CD8-positive, alpha-beta memory T cell (primary cell): ENCODE measurements around the gene IFNL4. TPM values are rescaled to one million over a fixed set of nuclear protein-coding genes. Genes with fewer than 3 reads are reported as not detected.

ENCODE experiments used
- CTCF ChIA-PET: fragments of 350-600 bp; sonication (Branson Sonifier 250); formaldehyde crosslinking; loops from one replicate; lab custom pipeline; 2021; ENCODE audit warnings: antibody characterized with exemption; lab: Charles Lee
- POLR2A ChIA-PET: fragments of 350-600 bp; sonication (Branson Sonifier 250); formaldehyde crosslinking; loops from one replicate; lab custom pipeline; 2021; ENCODE audit warnings: antibody characterized with exemption; lab: Charles Lee
- DNase-seq, 5 donors: peaks; one replicate each; pipeline versions ENCODE4 v3.0.0 to v3.0.0-alpha.2; 2020 to 2022; ENCODE audit warnings: mixed read lengths in 1 of 5
- H3K27ac ChIP-seq: one replicate; pipeline ENCODE4 v1.7.0; 2013; ENCODE audit warnings: low read depth, mild to moderate bottlenecking, low read length, moderate library complexity
- H3K27me3 ChIP-seq: 2 replicates; pipeline ENCODE4 v1.7.0; 2013; ENCODE audit warnings: low read length, mild to moderate bottlenecking; ENCODE audit not compliant: insufficient read depth, poor library complexity, severe bottlenecking
- H3K36me3 ChIP-seq: 2 replicates; pipeline ENCODE4 v1.7.0; 2013; ENCODE audit warnings: mild to moderate bottlenecking, low read length, moderate library complexity; ENCODE audit not compliant: insufficient read depth
- H3K4me1 ChIP-seq: 2 replicates; pipeline ENCODE4 v1.7.0; 2013; ENCODE audit warnings: mild to moderate bottlenecking, low read length, moderate library complexity; ENCODE audit not compliant: insufficient read depth
- H3K4me3 ChIP-seq: 2 replicates; pipeline ENCODE4 v1.7.0; 2013; ENCODE audit warnings: mild to moderate bottlenecking, low read length
- H3K9me3 ChIP-seq: 2 replicates; pipeline ENCODE4 v1.7.0; 2013; ENCODE audit warnings: mild to moderate bottlenecking, low read length
- H3K27ac Mint-ChIP-seq, 8 donors: one replicate each; pipeline ENCODE4 v1.8.0; 2020 to 2021; ENCODE audit warnings: mixed read lengths in 8 of 8, mild to moderate bottlenecking in 6 of 8, inconsistent platforms in 3 of 8, moderate library complexity in 3 of 8
- H3K27me3 Mint-ChIP-seq, 2 donors: one replicate each; pipeline ENCODE4 v1.8.0; 2020 to 2021; ENCODE audit warnings: mixed read lengths in 2 of 2, mild to moderate bottlenecking in 1 of 2, moderate library complexity in 1 of 2
- H3K36me3 Mint-ChIP-seq, 3 donors: one replicate each; pipeline ENCODE4 v1.8.0; 2020 to 2021; ENCODE audit warnings: mixed read lengths in 3 of 3, inconsistent platforms in 1 of 3, mild to moderate bottlenecking in 1 of 3
- H3K4me1 Mint-ChIP-seq, 3 donors: one replicate each; pipeline ENCODE4 v1.8.0; 2020 to 2021; ENCODE audit warnings: mixed read lengths in 3 of 3, inconsistent platforms in 1 of 3, mild to moderate bottlenecking in 1 of 3
- H3K4me3 Mint-ChIP-seq, 7 donors: one replicate each; pipeline ENCODE4 v1.8.0; 2020 to 2021; ENCODE audit warnings: mixed read lengths in 7 of 7, mild to moderate bottlenecking in 6 of 7, moderate library complexity in 4 of 7, inconsistent platforms in 2 of 7
- H3K9me3 Mint-ChIP-seq, 5 donors: one replicate each; pipeline ENCODE4 v1.8.0; 2020 to 2022; ENCODE audit warnings: mixed read lengths in 5 of 5, mild to moderate bottlenecking in 3 of 5, moderate library complexity in 2 of 5, inconsistent platforms in 1 of 5
- polyA plus RNA-seq: library from polyadenylated mRNA; unstranded; fragments of 300-500 nt; fragmentation: Illumina TruSeq; gene quantifications from one replicate; pipeline ENCODE4 v1.2.3, GENCODE V29; 2021
- total RNA-seq, 2 experiments: library from RNA; stranded (reverse); gene quantifications; one replicate each; pipeline ENCODE4 v1.2.3, GENCODE V29; 2021

Gene IFNL4
- under 1 TPM in 1 of 2 experiments, not detected in 1; 0.31 TPM for total RNA-seq
- not detected for polyA plus RNA-seq

GRCh38 chr19:39248806-39249205, at the start of gene IFNL4:
Gene IFNL4 (minus strand): TSS chr19:39248856.
- no peak for DNase-seq
- Histone ChIP-seq H3K27me3 (no peaks in the 10 kb centered on the region), H3K36me3 (no peaks in the 10 kb centered on the region), H3K27ac (no peak within 1 kb of the TSS), H3K4me3 (no peak within 1 kb of the TSS), H3K9me3 (no peaks in the 10 kb centered on the region), H3K4me1 (no peaks in the 10 kb centered on the region)
- POLR2A ChIA-PET, result no interaction called here
- peaks cover 4 to 8% of the 10 kb centered on the region in 2 donors for H3K27me3 Mint-ChIP-seq
- H3K4me3 Mint-ChIP-seq, result peak within 1 kb of the TSS in 4 of 7 donors; percentile 15 to 74 (median 36)
- peaks cover 0 to 11% (median 5%) of the 10 kb centered on the region in 3 donors for H3K4me1 Mint-ChIP-seq
- no peaks in the 10 kb centered on the region for H3K9me3 Mint-ChIP-seq
- CTCF ChIA-PET, result no interaction called here
- H3K27ac Mint-ChIP-seq, result no peak within 1 kb of the TSS
- H3K36me3 Mint-ChIP-seq, result peaks cover 0 to 1% (median 0%) of the 10 kb centered on the region in 3 donors

GRCh38 chr19:39297931-39298634, 49.4 kb upstream of the IFNL4 start:
- H3K27me3 ChIP-seq, result no peaks in the 10 kb centered on the region
- no peaks in the 10 kb centered on the region for H3K9me3 Mint-ChIP-seq

GRCh38 chr19:39296906-39297305, 48.2 kb upstream of the IFNL4 start:
- no peaks in the 10 kb centered on the region for H3K27me3 Mint-ChIP-seq
- H3K4me3 ChIP-seq, result no peak overlapping the region
- peak overlapping the region in 6 of 8 donors; percentile 49 to 79 (median 74) for H3K27ac Mint-ChIP-seq
- H3K27ac ChIP-seq, result no peak overlapping the region
- peaks cover 28 to 41% (median 30%) of the 10 kb centered on the region in 3 donors for H3K4me1 Mint-ChIP-seq
- no peaks in the 10 kb centered on the region for H3K9me3 ChIP-seq
- POLR2A ChIA-PET, result interaction anchor here (0.6 to 1.1 kb wide), 3 partner anchors 13 to 101 kb away, joined by 3 to 8 read pairs (median 3); partner anchors contain the start of gene SAMD4B
- CTCF ChIA-PET, result interaction anchor here (1.3 kb wide), 1 partner anchor 31 kb away, joined by 4 read pairs; no protein-coding TSS in a partner anchor
- H3K27me3 ChIP-seq, result no peaks in the 10 kb centered on the region
- no peaks in the 10 kb centered on the region for H3K36me3 ChIP-seq
- H3K4me3 Mint-ChIP-seq, result peak overlapping the region in 6 of 7 donors; percentile 24 to 71 (median 54)
- peak in 1 of 5 donors; percentile 19 for DNase-seq
- peaks cover 0 to 1% (median 0%) of the 10 kb centered on the region in 3 donors for H3K36me3 Mint-ChIP-seq
- H3K4me1 ChIP-seq, result peaks cover 19% of the 10 kb centered on the region
- H3K9me3 Mint-ChIP-seq, result no peaks in the 10 kb centered on the region

More at GRCh38 chr19:39297931-39298634, 49.4 kb upstream of the IFNL4 start:
- peak; percentile 34 to 85 (median 61) for DNase-seq
- H3K27me3 Mint-ChIP-seq, result no peaks in the 10 kb centered on the region
- Histone ChIP-seq H3K9me3 (no peaks in the 10 kb centered on the region), H3K27ac (peak overlapping the region; percentile 21), H3K4me1 (peaks cover 19% of the 10 kb centered on the region), H3K4me3 (peak overlapping the region; percentile 36), H3K36me3 (no peaks in the 10 kb centered on the region)
- peaks cover 0 to 1% (median 0%) of the 10 kb centered on the region in 3 donors for H3K36me3 Mint-ChIP-seq
- peaks cover 28 to 41% (median 30%) of the 10 kb centered on the region in 3 donors for H3K4me1 Mint-ChIP-seq
- peak overlapping the region; percentile 18 to 97 (median 89) for H3K27ac Mint-ChIP-seq
- H3K4me3 Mint-ChIP-seq, result peak overlapping the region; percentile 68 to 89 (median 86)
- POLR2A ChIA-PET, result interaction anchor here (1.0 kb wide), 1 partner anchor 100 kb away, joined by 3 read pairs; no protein-coding TSS in a partner anchor
- CTCF ChIA-PET, result interaction anchor here (1.5 kb wide), 1 partner anchor 32 kb away, joined by 4 read pairs; no protein-coding TSS in a partner anchor

- ChIA-PET CTCF (interaction anchor here (1.3 kb wide), 1 partner anchor 32 kb away, joined by 4 read pairs; no protein-coding TSS in a partner anchor), POLR2A (interaction anchor here (1.1 kb wide), 1 partner anchor 46 kb away, joined by 3 read pairs; the partner anchor contains the start of gene SAMD4B)
- H3K27ac Mint-ChIP-seq, result peak within 1 kb of the TSS in 7 of 8 donors; percentile 47 to 86 (median 74)
Observed at GRCh38 chr19:39296055-39296645, 47.5 kb upstream of the IFNL4 start, which contains the start of gene IFNL1. Gene IFNL1 (plus strand): TSS chr19:39296407. CDS start chr19:39296422, 15 bp downstream.

GRCh38 chr19:39293394-39293793, 44.7 kb upstream of the IFNL4 start:
- H3K27ac Mint-ChIP-seq, result peak overlapping the region in 1 of 8 donors; percentile 30
- CTCF ChIA-PET, result interaction anchor here (0.7 kb wide), 1 partner anchor 11 kb away, joined by 3 read pairs; no protein-coding TSS in a partner anchor
- peaks cover 0 to 1% (median 0%) of the 10 kb centered on the region in 3 donors for H3K36me3 Mint-ChIP-seq
- peaks cover 16 to 23% (median 16%) of the 10 kb centered on the region in 3 donors for H3K4me1 Mint-ChIP-seq
- H3K27me3 Mint-ChIP-seq, result no peaks in the 10 kb centered on the region
- Histone ChIP-seq H3K9me3 (no peaks in the 10 kb centered on the region), H3K36me3 (no peaks in the 10 kb centered on the region), H3K4me1 (peaks cover 7% of the 10 kb centered on the region), H3K4me3 (no peak overlapping the region), H3K27me3 (no peaks in the 10 kb centered on the region), H3K27ac (no peak overlapping the region)
- no peak overlapping the region for H3K4me3 Mint-ChIP-seq
- no peaks in the 10 kb centered on the region for H3K9me3 Mint-ChIP-seq
- peak in 1 of 5 donors; percentile 6 for DNase-seq
- POLR2A ChIA-PET, result no interaction called here

More at GRCh38 chr19:39296055-39296645, 47.5 kb upstream of the IFNL4 start, which contains the start of gene IFNL1:
- H3K36me3 Mint-ChIP-seq, result peaks cover 0 to 1% (median 0%) of the 10 kb centered on the region in 3 donors
- peaks cover 28 to 41% (median 30%) of the 10 kb centered on the region in 3 donors for H3K4me1 Mint-ChIP-seq
- Histone ChIP-seq H3K27ac (no peak within 1 kb of the TSS), H3K9me3 (no peaks in the 10 kb centered on the region), H3K4me1 (peaks cover 19% of the 10 kb centered on the region), H3K4me3 (no peak within 1 kb of the TSS), H3K27me3 (no peaks in the 10 kb centered on the region), H3K36me3 (no peaks in the 10 kb centered on the region)
- H3K9me3 Mint-ChIP-seq, result no peaks in the 10 kb centered on the region
- H3K4me3 Mint-ChIP-seq, result peak within 1 kb of the TSS in 6 of 7 donors; percentile 24 to 71 (median 54)
- no peaks in the 10 kb centered on the region for H3K27me3 Mint-ChIP-seq
- DNase-seq, result peak in 1 of 5 donors; percentile 19

GRCh38 chr19:39284032-39284431, 35.4 kb upstream of the IFNL4 start:
- CTCF ChIA-PET, result no interaction called here
- Histone ChIP-seq H3K36me3 (no peaks in the 10 kb centered on the region), H3K9me3 (no peaks in the 10 kb centered on the region), H3K27ac (no peak overlapping the region), H3K27me3 (no peaks in the 10 kb centered on the region), H3K4me1 (no peaks in the 10 kb centered on the region), H3K4me3 (no peak overlapping the region)
- peaks cover 2 to 5% of the 10 kb centered on the region in 2 donors for H3K27me3 Mint-ChIP-seq
- H3K27ac Mint-ChIP-seq, result no peak overlapping the region
- H3K36me3 Mint-ChIP-seq, result peaks cover 0 to 13% (median 0%) of the 10 kb centered on the region in 3 donors
- H3K4me1 Mint-ChIP-seq, result no peaks in the 10 kb centered on the region
- peaks cover 0 to 15% (median 7%) of the 10 kb centered on the region in 5 donors for H3K9me3 Mint-ChIP-seq
- H3K4me3 Mint-ChIP-seq, result no peak overlapping the region
- DNase-seq, result no peak
- POLR2A ChIA-PET, result no interaction called here

- Mint-ChIP-seq H3K4me1 (no peaks in the 10 kb centered on the region), H3K9me3 (peaks cover 0 to 15% (median 7%) of the 10 kb centered on the region in 5 donors), H3K27me3 (peaks cover 2 to 5% of the 10 kb centered on the region in 2 donors), H3K36me3 (peaks cover 0 to 13% (median 0%) of the 10 kb centered on the region in 3 donors), H3K4me3 (no peak overlapping the region), H3K27ac (no peak overlapping the region)
- Histone ChIP-seq H3K4me3 (no peak overlapping the region), H3K27ac (no peak overlapping the region), H3K4me1 (no peaks in the 10 kb centered on the region), H3K9me3 (no peaks in the 10 kb centered on the region), H3K27me3 (no peaks in the 10 kb centered on the region), H3K36me3 (no peaks in the 10 kb centered on the region)
- ChIA-PET POLR2A (no interaction called here), CTCF (no interaction called here)
- DNase-seq, result no peak
Observed at GRCh38 chr19:39282021-39282420, 33.4 kb upstream of the IFNL4 start.
